NT2/D1 (cell line): ENCODE results near the gene CFAP65.

Experiments
- DNase-seq: peaks from one replicate; pipeline ENCODE4 v3.0.0-alpha.2; 2011; ENCODE audit warnings: low read depth, low spot score
- H3K27me3 ChIP-seq: 2 replicates; pipeline ENCODE4 v1.6.0; 2011; ENCODE audit warnings: mild to moderate bottlenecking; ENCODE audit not compliant: insufficient read length, insufficient read depth
- H3K36me3 ChIP-seq: 2 replicates; pipeline ENCODE4 v1.6.1; 2011; ENCODE audit warnings: mild to moderate bottlenecking, low read length, mixed read lengths; ENCODE audit not compliant: insufficient read depth, insufficient read length
- H3K4me1 ChIP-seq: 2 replicates; pipeline ENCODE4 v1.5.1; 2011; ENCODE audit not compliant: insufficient read depth, insufficient read length
- H3K4me3 ChIP-seq: 2 replicates; pipeline ENCODE4 v1.5.1; 2011; ENCODE audit warnings: low read depth; ENCODE audit not compliant: insufficient read length
- H3K9ac ChIP-seq: 2 replicates; pipeline ENCODE4 v1.6.0; 2011; ENCODE audit warnings: low read depth; ENCODE audit not compliant: insufficient read length
- H3K9me3 ChIP-seq: 2 replicates; pipeline ENCODE4 v1.5.1; 2011; ENCODE audit warnings: mild to moderate bottlenecking, low read length; ENCODE audit not compliant: insufficient read depth
- SUZ12 ChIP-seq: IDR thresholded peaks from 2 replicates; pipeline ENCODE4 v1.6.1; 2011; ENCODE audit not compliant: insufficient read length, insufficient read depth; ENCODE audit errors: extremely low read depth
- YY1 ChIP-seq: IDR thresholded peaks from 2 replicates; pipeline ENCODE4 v1.6.1; 2011; ENCODE audit not compliant: insufficient read length, insufficient read depth
- ZNF274 ChIP-seq: IDR thresholded peaks from 2 replicates; pipeline ENCODE4 v1.6.1; 2011; ENCODE audit warnings: mild to moderate bottlenecking, low read depth, low read length

CFAP65 gene

GRCh38 chr2:219016721-219017120 lies 24.6 kb downstream of the CFAP65 start:
- Histone ChIP-seq H3K27me3 (peaks cover 24% of the 10 kb centered on the region), H3K4me1 (no peaks in the 10 kb centered on the region), H3K9me3 (no peaks in the 10 kb centered on the region), H3K9ac (no peak overlapping the region), H3K36me3 (no peaks in the 10 kb centered on the region), H3K4me3 (no peak overlapping the region)
- TF ChIP-seq SUZ12 (no peak), YY1 (no peak), ZNF274 (no peak)
- DNase-seq = no peak

- no peaks in the 10 kb centered on the region for H3K4me1 ChIP-seq
- H3K9me3 ChIP-seq = no peaks in the 10 kb centered on the region
- no peak overlapping the region for H3K4me3 ChIP-seq
- no peaks in the 10 kb centered on the region for H3K36me3 ChIP-seq
- TF ChIP-seq SUZ12 (no peak), YY1 (no peak), ZNF274 (no peak)
- H3K27me3 ChIP-seq = peaks cover 40% of the 10 kb centered on the region
- no peak for DNase-seq
- H3K9ac ChIP-seq = no peak overlapping the region
These were observed 30.4 kb downstream of the CFAP65 start for GRCh38 chr2:219010873-219011272.

GRCh38 chr2:219010162-219010756 lies 31.1 kb downstream of the CFAP65 start:
- Histone ChIP-seq H3K4me3 (no peak overlapping the region), H3K27me3 (peaks cover 41% of the 10 kb centered on the region), H3K9ac (no peak overlapping the region), H3K36me3 (no peaks in the 10 kb centered on the region), H3K9me3 (no peaks in the 10 kb centered on the region), H3K4me1 (no peaks in the 10 kb centered on the region)
- no peak for TF ChIP-seq YY1
- TF ChIP-seq ZNF274 = no peak
- TF ChIP-seq SUZ12 = no peak
- no peak for DNase-seq

GRCh38 chr2:219009294-219009693 lies 32.0 kb downstream of the CFAP65 start:
- Histone ChIP-seq H3K9ac (no peak overlapping the region), H3K4me3 (no peak overlapping the region), H3K4me1 (no peaks in the 10 kb centered on the region), H3K9me3 (no peaks in the 10 kb centered on the region), H3K27me3 (peaks cover 43% of the 10 kb centered on the region), H3K36me3 (no peaks in the 10 kb centered on the region)
- no peak for DNase-seq
- no peak for TF ChIP-seq ZNF274
- no peak for TF ChIP-seq SUZ12
- TF ChIP-seq YY1 = no peak

GRCh38 chr2:219003979-219004378 lies 37.3 kb downstream of the CFAP65 start:
- peaks cover 34% of the 10 kb centered on the region for H3K4me1 ChIP-seq
- no peaks in the 10 kb centered on the region for H3K9me3 ChIP-seq
- peaks cover 82% of the 10 kb centered on the region for H3K27me3 ChIP-seq
- H3K36me3 ChIP-seq = no peaks in the 10 kb centered on the region
- no peak overlapping the region for H3K9ac ChIP-seq
- DNase-seq = no peak
- TF ChIP-seq YY1 = no peak
- TF ChIP-seq SUZ12 = no peak
- no peak for TF ChIP-seq ZNF274
- no peak overlapping the region for H3K4me3 ChIP-seq

- TF ChIP-seq ZNF274 = no peak
- TF ChIP-seq SUZ12 = no peak
- TF ChIP-seq YY1 = no peak
- peak overlapping the region; percentile 39 for H3K4me3 ChIP-seq
- H3K36me3 ChIP-seq = no peaks in the 10 kb centered on the region
- H3K9me3 ChIP-seq = no peaks in the 10 kb centered on the region
- H3K9ac ChIP-seq = no peak overlapping the region
- H3K4me1 ChIP-seq = peaks cover 37% of the 10 kb centered on the region
- no peak for DNase-seq
- H3K27me3 ChIP-seq = peaks cover 83% of the 10 kb centered on the region
These were observed 38.1 kb downstream of the CFAP65 start for GRCh38 chr2:219003267-219003634.

- Histone ChIP-seq H3K36me3 (no peaks in the 10 kb centered on the region), H3K4me1 (peaks cover 37% of the 10 kb centered on the region), H3K4me3 (peak overlapping the region; percentile 39), H3K9ac (peak overlapping the region; percentile 15), H3K9me3 (no peaks in the 10 kb centered on the region), H3K27me3 (peaks cover 86% of the 10 kb centered on the region)
- DNase-seq = peak; percentile 63
- TF ChIP-seq YY1 (no peak), SUZ12 (peak; percentile 88)
These were observed 38.7 kb downstream of the CFAP65 start for GRCh38 chr2:219002395-219003266.
